ENCODE data around the gene PELI1. TPM values are rescaled to one million over a fixed set of nuclear protein-coding genes. Genes with fewer than 3 reads are reported as not detected.

Gene PELI1
- total RNA-seq, 1 donor from 2014 or later, result 134 TPM

DNA sequence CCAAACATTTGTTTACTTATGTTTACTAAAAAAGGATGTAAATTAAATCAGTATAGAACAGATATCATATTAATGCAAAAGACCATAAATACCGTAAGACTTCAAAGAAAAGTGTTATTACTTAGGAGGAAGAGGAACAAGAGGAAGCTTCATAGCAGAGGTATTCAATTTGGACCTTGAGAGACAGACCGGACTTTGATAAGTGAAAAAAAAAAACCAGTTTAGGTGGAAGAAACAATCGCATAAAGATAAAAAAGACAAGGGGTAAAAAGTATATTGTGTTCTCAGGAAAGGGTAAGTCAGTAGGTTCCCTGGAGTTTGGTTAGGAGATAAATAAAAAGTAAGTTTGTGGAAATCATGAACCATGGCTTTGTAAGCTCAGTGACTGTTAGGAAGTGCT, 17.6 kb downstream of the PELI1 start:
- H3K27ac Mint-ChIP-seq, result no peak overlapping the region
- DNase-seq (ENCODE audit: low spot score in 2 of 2, unreplicated experiment in 2 of 2), result no peak
- no peaks in the 10 kb centered on the region for H3K27me3 Mint-ChIP-seq (ENCODE audit: low read depth)
- H3K36me3 Mint-ChIP-seq, result peaks cover 13% of the 10 kb centered on the region
- TF ChIP-seq, protein P1, sequence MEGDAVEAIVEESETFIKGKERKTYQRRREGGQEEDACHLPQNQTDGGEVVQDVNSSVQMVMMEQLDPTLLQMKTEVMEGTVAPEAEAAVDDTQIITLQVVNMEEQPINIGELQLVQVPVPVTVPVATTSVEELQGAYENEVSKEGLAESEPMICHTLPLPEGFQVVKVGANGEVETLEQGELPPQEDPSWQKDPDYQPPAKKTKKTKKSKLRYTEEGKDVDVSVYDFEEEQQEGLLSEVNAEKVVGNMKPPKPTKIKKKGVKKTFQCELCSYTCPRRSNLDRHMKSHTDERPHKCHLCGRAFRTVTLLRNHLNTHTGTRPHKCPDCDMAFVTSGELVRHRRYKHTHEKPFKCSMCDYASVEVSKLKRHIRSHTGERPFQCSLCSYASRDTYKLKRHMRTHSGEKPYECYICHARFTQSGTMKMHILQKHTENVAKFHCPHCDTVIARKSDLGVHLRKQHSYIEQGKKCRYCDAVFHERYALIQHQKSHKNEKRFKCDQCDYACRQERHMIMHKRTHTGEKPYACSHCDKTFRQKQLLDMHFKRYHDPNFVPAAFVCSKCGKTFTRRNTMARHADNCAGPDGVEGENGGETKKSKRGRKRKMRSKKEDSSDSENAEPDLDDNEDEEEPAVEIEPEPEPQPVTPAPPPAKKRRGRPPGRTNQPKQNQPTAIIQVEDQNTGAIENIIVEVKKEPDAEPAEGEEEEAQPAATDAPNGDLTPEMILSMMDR (IDR thresholded peaks at IDR 0.05; ENCODE audit: unreplicated experiment), result no peak
- H3K9me3 Mint-ChIP-seq, result peaks cover 11% of the 10 kb centered on the region
- peaks cover 36% of the 10 kb centered on the region for H3K4me1 Mint-ChIP-seq
- no peak overlapping the region for H3K4me3 Mint-ChIP-seq

DNA sequence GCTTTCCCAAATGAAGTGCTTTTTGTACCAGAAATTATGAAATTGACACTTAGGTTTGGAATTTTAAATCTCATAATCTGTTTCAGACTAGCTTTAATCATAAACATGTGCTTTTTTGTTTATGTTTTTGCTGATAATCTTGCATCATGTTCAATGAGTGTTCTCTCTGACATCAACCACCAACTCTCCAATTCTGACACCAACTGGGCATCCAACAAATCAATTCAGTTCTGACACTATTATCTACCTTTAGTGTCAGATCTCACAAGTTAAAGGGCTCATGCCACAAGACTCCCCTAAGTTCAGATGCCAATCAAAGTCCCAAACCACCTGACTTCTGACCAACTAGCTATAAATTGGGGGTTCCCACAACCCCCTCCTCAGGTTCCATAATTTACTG, 19.6 kb downstream of the PELI1 start:
- H3K4me1 Mint-ChIP-seq, result peaks cover 36% of the 10 kb centered on the region

DNA sequence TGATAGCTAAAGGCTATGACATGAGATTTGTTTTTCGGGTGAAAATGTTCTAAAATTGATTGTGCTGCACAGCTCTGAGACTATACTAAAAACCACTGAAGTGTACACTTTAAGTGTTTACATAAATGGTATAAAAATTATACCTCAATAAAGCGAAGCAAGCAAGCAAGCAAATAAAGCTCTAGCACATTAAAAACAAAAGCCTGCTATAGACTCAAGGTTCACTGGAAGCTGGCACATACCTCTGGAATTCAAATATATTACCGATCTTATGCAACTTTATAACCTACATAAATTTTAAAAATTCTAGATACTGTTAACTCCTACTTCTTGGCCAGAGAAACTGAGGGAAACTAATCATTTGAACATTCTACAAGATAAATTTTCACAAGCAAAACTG, 20.1 kb downstream of the PELI1 start:
- Mint-ChIP-seq H3K36me3 (peaks cover 13% of the 10 kb centered on the region), H3K9me3 (peaks cover 11% of the 10 kb centered on the region), H3K4me1 (peaks cover 39% of the 10 kb centered on the region), H3K4me3 (no peak overlapping the region), H3K27ac (no peak overlapping the region), H3K27me3 (ENCODE audit: low read depth) (no peaks in the 10 kb centered on the region)
- no peak for DNase-seq (ENCODE audit: low spot score in 2 of 2, unreplicated experiment in 2 of 2)
- TF ChIP-seq, protein P1 (IDR thresholded peaks at IDR 0.05; ENCODE audit: unreplicated experiment), result no peak

More for the DNA sequence above, 19.6 kb downstream of the PELI1 start:
- TF ChIP-seq, protein P1 (IDR thresholded peaks at IDR 0.05; ENCODE audit: unreplicated experiment), result no peak
- peak overlapping the region; percentile 6 for H3K27ac Mint-ChIP-seq
- no peaks in the 10 kb centered on the region for H3K27me3 Mint-ChIP-seq (ENCODE audit: low read depth)
- H3K4me3 Mint-ChIP-seq, result no peak overlapping the region
- no peak for DNase-seq (ENCODE audit: low spot score in 2 of 2, unreplicated experiment in 2 of 2)
- H3K9me3 Mint-ChIP-seq, result peaks cover 11% of the 10 kb centered on the region
- peaks cover 13% of the 10 kb centered on the region for H3K36me3 Mint-ChIP-seq

DNA sequence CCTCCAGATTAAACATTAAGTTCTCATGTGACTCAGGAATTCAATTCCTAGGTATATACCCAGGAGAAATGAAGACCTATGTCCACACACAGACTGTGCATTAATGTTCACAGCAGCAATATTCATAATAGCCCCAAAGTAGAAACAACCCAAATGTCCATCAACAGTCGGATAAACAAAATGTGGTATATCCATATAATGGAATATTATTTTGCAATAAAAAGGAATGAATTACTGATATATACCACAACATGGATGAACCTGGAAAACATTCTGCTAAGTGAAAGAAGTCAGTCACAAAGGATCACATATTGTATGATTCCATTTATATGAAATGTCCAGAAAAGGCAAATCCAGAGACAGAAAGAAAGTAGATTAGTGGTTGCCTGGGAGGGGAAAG, 20.5 kb downstream of the PELI1 start:
- peaks cover 11% of the 10 kb centered on the region for H3K9me3 Mint-ChIP-seq
- DNase-seq (ENCODE audit: low spot score in 2 of 2, unreplicated experiment in 2 of 2), result no peak
- TF ChIP-seq, protein P1 (IDR thresholded peaks at IDR 0.05; ENCODE audit: unreplicated experiment), result no peak
- no peaks in the 10 kb centered on the region for H3K27me3 Mint-ChIP-seq (ENCODE audit: low read depth)
- H3K27ac Mint-ChIP-seq, result no peak overlapping the region
- H3K36me3 Mint-ChIP-seq, result peaks cover 13% of the 10 kb centered on the region
- H3K4me1 Mint-ChIP-seq, result peaks cover 37% of the 10 kb centered on the region
- no peak overlapping the region for H3K4me3 Mint-ChIP-seq

DNA sequence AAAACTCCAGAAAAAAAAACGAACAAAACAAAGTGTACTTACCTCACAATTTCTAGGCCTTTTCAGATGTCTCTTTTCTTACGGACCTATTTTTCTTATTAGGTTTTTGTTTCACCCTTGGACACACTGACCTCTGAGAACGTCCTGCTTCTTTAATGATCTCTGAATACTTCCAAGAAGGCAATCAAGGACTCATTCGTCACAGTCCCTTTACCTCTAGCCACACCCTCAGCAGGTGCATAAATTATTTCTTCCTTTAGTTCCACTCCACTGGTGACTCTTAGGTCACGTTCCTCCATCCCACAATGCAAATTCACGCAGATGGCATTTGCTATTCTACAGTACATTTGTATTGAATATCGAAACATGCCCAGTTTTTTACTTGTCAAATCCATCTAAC, 21.9 kb downstream of the PELI1 start:
- no peak for DNase-seq (ENCODE audit: low spot score in 2 of 2, unreplicated experiment in 2 of 2)
- H3K9me3 Mint-ChIP-seq, result peaks cover 11% of the 10 kb centered on the region
- H3K27me3 Mint-ChIP-seq (ENCODE audit: low read depth), result no peaks in the 10 kb centered on the region
- peaks cover 13% of the 10 kb centered on the region for H3K36me3 Mint-ChIP-seq
- H3K4me1 Mint-ChIP-seq, result peaks cover 33% of the 10 kb centered on the region
- TF ChIP-seq, protein P1 (IDR thresholded peaks at IDR 0.05; ENCODE audit: unreplicated experiment), result no peak
- peak overlapping the region; percentile 32 for H3K27ac Mint-ChIP-seq
- no peak overlapping the region for H3K4me3 Mint-ChIP-seq

DNA sequence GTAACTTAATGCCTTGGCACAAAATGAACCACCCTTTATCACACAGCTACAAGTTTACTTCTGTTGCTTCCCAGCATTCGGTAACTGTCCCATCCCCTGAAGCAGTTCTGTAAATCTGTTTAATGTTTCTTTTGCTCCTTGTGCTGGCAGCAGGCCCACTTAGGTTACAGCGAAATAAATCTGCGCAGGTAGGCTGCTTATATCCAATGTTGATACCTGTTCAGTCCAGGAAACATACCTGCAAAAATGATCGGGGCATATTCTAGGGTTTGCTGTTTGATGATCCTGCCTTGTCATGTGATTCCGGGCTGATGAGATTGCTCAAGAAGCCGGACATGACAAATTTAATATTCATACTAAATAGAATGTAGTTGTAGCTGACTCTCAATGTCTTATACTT, 23.3 kb downstream of the PELI1 start:
- Mint-ChIP-seq H3K27ac (peak overlapping the region; percentile 62), H3K36me3 (peaks cover 13% of the 10 kb centered on the region), H3K27me3 (ENCODE audit: low read depth) (no peaks in the 10 kb centered on the region), H3K9me3 (peaks cover 7% of the 10 kb centered on the region), H3K4me1 (peaks cover 42% of the 10 kb centered on the region), H3K4me3 (no peak overlapping the region)
- TF ChIP-seq, protein P1 (IDR thresholded peaks at IDR 0.05; ENCODE audit: unreplicated experiment), result no peak
- no peak for DNase-seq (ENCODE audit: low spot score in 2 of 2, unreplicated experiment in 2 of 2)

All from mesothelial cell of epicardium (in vitro differentiated cells).